HT1080 (cell line): ENCODE measurements around the gene AFAP1L1. TPM values are rescaled to one million over a fixed set of nuclear protein-coding genes. Genes with fewer than 3 reads are reported as not detected.

Experiments
- DNase-seq: peaks from one replicate; pipeline ENCODE4 v3.0.0-alpha.2; 2015; ENCODE audit warnings: low read depth
- total RNA-seq: library from RNA; depleted of rRNA; stranded (reverse); fragments of >200 nt; shearing (Covaris generic); gene quantifications from 2 replicates; pipeline ENCODE4 v1.2.3, GENCODE V29; 2014

AFAP1L1 gene
- total RNA-seq, 1 experiment from 2014 or later = 0.98 TPM

GRCh38 chr5:149367972-149368645, 96.5 kb downstream of the AFAP1L1 start:
- DNase-seq = no peak

DNA sequence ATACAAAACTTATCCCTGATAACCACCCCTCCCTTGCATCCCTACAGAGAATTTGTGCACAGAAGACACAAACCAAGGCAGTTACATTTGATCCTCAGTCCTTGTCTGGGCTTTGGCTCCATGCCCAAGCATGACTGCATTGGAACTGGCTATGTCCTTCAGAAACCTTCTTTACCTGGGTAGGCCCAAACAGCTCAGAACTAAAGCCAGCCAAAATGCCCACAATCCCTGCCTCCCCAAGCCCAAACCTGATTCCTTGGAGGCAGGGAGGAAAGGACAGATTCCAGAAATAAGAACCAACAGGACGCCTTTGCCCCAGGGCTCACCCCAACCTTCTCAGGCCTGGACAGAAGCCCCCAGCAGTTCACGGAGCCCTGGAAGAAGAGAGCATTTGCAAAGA, 99.2 kb downstream of the AFAP1L1 start:
- DNase-seq = no peak

- peak; percentile 54 for DNase-seq
These were observed 99.8 kb downstream of the AFAP1L1 start for GRCh38 chr5:149371296-149371962.

- no peak for DNase-seq
These were observed 100.6 kb downstream of the AFAP1L1 start for GRCh38 chr5:149372076-149372795.

- DNase-seq = no peak
These were observed 101.3 kb downstream of the AFAP1L1 start for GRCh38 chr5:149372932-149373331.

DNA sequence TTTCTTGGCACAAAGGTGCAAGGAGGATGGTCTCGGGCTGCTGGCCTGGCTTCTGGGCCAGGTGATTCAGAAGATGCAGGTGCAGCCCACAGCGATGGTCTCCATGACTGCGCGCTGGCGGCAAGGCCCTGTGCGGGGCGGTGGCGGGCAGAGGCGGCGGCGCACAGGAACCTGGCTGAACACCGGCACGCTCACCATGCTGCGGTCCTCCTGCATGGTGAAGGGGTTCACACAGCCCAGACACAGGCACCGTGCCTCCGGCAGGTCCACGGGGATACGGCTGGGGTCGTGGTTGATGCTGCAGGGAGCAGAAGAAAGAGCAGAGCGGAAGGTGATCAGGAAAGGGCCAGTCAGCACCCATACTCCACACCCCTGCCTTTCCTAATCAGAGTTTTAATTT, 102.6 kb downstream of the AFAP1L1 start:
- DNase-seq = no peak

- no peak for DNase-seq
These were observed 103.1 kb downstream of the AFAP1L1 start for GRCh38 chr5:149374801-149375200.

GRCh38 chr5:149375434-149375833, 103.8 kb downstream of the AFAP1L1 start:
- no peak for DNase-seq

DNA sequence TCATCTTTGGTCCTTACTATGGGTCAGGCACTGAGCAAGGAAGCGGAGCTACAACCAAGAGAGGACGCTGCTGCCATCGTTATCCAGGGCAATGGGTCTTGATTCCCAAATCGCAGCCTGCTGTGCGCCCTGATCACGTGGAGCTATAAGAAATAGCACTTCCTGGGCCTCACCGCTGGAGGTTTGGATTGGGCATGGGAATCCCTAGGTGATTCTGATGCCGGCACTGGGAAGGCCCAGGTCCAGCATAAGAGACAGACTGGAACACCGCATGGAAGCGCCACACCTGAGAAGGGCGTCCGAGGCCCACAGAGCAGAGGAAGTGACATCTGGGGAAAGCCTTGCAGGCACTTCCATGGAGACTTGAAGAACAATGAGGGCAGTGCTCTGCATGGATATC, 104.4 kb downstream of the AFAP1L1 start:
- no peak for DNase-seq

- DNase-seq = no peak
These were observed 105.2 kb downstream of the AFAP1L1 start for GRCh38 chr5:149376711-149377447.

- no peak for DNase-seq
These were observed 106.7 kb downstream of the AFAP1L1 start for GRCh38 chr5:149378241-149378820.

DNA sequence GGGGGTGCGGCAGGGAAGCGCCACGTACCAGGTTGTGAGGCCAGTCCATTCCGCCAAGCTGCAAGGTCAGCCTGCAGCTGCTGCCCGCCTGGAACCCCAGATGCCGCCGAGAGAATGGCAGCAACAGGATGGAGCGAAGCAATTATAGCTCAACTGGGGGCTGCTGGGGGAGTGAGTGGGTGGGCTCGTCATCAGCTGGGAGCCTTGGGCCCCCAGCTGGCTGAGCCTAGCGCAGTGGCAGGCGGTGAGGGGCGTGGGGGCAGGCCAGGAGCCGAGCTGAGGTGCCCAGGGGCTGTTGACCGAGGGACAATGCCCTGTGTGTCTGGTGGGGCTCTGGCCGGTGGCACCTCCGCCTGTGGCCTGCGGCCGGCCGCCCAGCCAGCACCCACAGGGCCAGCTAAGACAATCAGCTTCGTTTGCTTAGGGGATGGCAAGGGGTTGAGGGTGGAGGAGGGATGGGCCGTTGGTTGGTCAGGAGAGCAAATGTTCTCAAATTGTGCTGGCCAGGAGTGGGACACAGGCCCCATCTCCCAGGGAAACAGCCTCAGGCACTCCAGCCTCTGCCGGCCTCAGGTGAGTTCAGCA, 107.6 kb downstream of the AFAP1L1 start, which contains the start of gene IL17B:
Gene IL17B, minus strand, starts transcription at position 116 of the 585 bp plus-strand sequence. Its CDS starts 67 bp downstream, at position 49.
- no peak for DNase-seq

DNA sequence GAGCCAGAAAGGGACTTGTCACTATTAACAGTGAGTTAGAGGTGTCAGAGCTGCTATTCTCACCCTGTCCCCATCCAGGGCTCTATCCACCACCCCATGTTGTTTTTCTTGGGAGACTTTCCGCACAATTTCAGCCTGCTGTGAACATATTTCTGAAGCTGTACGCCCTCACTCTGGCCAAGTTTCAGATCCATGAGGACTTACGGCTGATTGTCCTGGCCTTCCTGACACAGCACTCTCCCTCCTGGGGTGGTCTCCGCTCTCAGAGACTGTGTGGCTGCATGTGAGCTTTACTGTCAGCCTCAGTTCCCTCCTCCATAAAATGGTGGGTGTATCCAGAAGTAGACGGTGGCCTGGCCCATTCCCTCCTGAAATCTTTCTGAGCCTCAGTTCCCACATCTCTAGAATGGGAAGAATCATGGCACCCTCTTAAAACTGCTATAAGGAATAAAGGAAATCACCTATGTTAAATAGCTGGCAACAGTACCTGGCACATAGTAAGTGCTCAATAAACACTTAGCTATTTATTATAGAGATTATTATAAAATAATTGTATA, 108.2 kb downstream of the AFAP1L1 start:
- DNase-seq = no peak

- DNase-seq = no peak
These were observed 108.9 kb downstream of the AFAP1L1 start for GRCh38 chr5:149380466-149381121.

- no peak for DNase-seq
These were observed 109.8 kb downstream of the AFAP1L1 start for GRCh38 chr5:149381261-149381985.

GRCh38 chr5:149381986-149382338, 110.3 kb downstream of the AFAP1L1 start:
- DNase-seq = peak; percentile 60

DNA sequence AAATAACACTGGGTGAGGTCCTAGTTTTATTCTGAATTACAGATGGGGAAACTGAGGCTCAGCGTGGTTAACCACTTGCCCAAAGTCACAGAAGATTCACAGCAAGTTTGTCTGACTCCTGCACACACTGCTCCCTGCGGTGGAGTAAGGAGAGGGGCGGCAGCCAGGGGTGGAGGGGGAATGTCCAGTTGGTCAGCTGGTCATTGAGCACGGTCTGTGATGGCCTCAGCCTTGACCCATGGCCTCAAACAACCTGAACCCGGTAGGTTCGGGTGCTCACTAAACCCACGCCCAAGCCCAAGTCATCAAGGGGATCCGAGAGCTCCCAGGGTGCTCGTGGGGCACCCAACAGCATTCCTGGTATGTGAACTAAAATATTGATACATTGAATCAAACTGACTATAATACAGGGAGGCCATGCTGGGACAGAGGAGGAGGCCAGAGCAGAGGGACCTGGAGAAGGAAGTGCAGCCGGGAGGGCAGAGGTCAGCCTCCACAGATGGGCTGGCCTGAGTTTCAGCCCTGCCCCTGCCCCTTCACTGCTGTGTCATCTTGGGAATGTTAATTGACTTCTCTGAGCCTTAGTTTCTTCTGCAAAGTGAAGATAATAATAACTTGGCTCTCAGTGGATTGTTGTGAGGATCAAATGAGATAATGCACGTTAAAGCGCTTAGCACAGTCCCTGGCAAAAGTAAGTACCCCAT, 111.0 kb downstream of the AFAP1L1 start:
- no peak for DNase-seq

DNA sequence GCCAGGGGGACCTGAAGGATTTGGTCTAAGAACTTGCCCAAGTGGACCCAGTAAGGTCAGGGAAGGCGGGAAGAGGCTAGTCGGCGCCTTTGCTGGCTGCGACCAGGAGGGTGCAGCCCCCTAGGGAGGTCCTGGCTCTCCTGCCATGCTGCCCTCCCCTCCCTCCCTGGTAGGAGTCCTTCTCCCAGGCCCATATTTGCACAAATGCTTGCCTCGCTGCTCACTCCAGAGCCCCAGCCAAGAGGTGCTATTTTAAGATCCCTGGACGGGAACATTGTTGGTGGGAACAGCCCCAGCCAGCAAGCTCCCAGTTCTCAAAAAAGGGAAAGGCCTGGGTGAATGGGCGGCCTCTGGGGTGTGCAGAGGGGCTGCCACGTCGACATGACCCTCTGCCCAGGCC, 111.7 kb downstream of the AFAP1L1 start:
- no peak for DNase-seq

- no peak for DNase-seq
These were observed 114.5 kb downstream of the AFAP1L1 start for GRCh38 chr5:149386166-149386565.
